Liver (tissue), 9 donors: ENCODE results near the gene SMAD5. TPM values are rescaled to one million over a fixed set of nuclear protein-coding genes. Genes with fewer than 3 reads are reported as not detected.
A peak's percentile ranks its signal among the peaks of the same experiment; 100 is the strongest.

Experiments
- DNase-seq: peaks from one replicate; pipeline ENCODE4 v3.0.0-alpha.2; 2017; ENCODE audit warnings: low spot score
- H3K27ac ChIP-seq, 2 donors: one replicate each; pipeline ENCODE4 v1.7.0; 2013; ENCODE audit warnings: inconsistent platforms in 2 of 2, low read length in 2 of 2, control low read depth in 1 of 2, low read depth in 1 of 2, mild to moderate bottlenecking in 1 of 2
- H3K27me3 ChIP-seq, 4 donors: one replicate each; pipeline versions ENCODE4 v1.6.1 to v1.7.0; 2013; ENCODE audit warnings: low read length in 3 of 4, inconsistent platforms in 1 of 4, mild to moderate bottlenecking in 1 of 4, moderate library complexity in 1 of 4; ENCODE audit not compliant: control insufficient read depth in 4 of 4, insufficient read depth in 4 of 4
- H3K36me3 ChIP-seq, 4 donors: one replicate each; pipeline versions ENCODE4 v1.6.1 to v1.7.0; 2013; ENCODE audit warnings: low read length in 3 of 4, mild to moderate bottlenecking in 3 of 4, low read depth in 1 of 4, moderate library complexity in 1 of 4; ENCODE audit not compliant: control insufficient read depth in 4 of 4, insufficient read depth in 3 of 4
- H3K4me1 ChIP-seq, 4 donors: one replicate each; pipeline versions ENCODE4 v1.6.1 to v1.7.0; 2013; ENCODE audit warnings: low read length in 3 of 4, mild to moderate bottlenecking in 3 of 4, moderate library complexity in 1 of 4; ENCODE audit not compliant: control insufficient read depth in 4 of 4, insufficient read depth in 4 of 4
- H3K4me3 ChIP-seq, 3 donors: one replicate each; pipeline versions ENCODE4 v1.6.1 to v1.7.0; 2013; ENCODE audit warnings: low read length in 3 of 3, control low read depth in 1 of 3, low read depth in 1 of 3, mild to moderate bottlenecking in 1 of 3
- H3K9ac ChIP-seq, 2 donors: one replicate each; pipeline ENCODE4 v1.7.0; 2013; ENCODE audit warnings: low read length in 2 of 2, mild to moderate bottlenecking in 2 of 2, moderate library complexity in 2 of 2, control low read depth in 1 of 2, low read depth in 1 of 2
- H3K9me3 ChIP-seq, 4 donors: one replicate each; pipeline versions ENCODE4 v1.6.1 to v1.7.0; 2013; ENCODE audit warnings: low read length in 3 of 4; ENCODE audit not compliant: control insufficient read depth in 4 of 4
- ATF3 ChIP-seq: IDR thresholded peaks from 2 replicates; pipeline ENCODE4 v1.6.1; 2016; ENCODE audit warnings: antibody characterized with exemption
- CTCF ChIP-seq: fragments of 150-350 bp; IDR thresholded peaks from 2 replicates; pipeline ENCODE4 v1.5.1; 2017; ENCODE audit warnings: improper control_type of control experiment, low read depth, low read length; ENCODE audit not compliant: missing input control
- EGR1 ChIP-seq, 2 donors: IDR thresholded peaks; 2 replicates each; pipeline ENCODE4 v1.6.1; 2016 to 2018; ENCODE audit warnings: antibody characterized with exemption in 2 of 2, low read depth in 2 of 2
- FOXA1 ChIP-seq: IDR thresholded peaks from 2 replicates; pipeline ENCODE4 v1.6.1; 2016; ENCODE audit warnings: antibody characterized with exemption
- FOXA2 ChIP-seq: IDR thresholded peaks from 2 replicates; pipeline ENCODE4 v1.6.1; 2016; ENCODE audit warnings: antibody characterized with exemption
- GABPA ChIP-seq, 2 donors: IDR thresholded peaks in 1 of 2; conservative IDR thresholded peaks in 1 of 2; 2 replicates each; pipeline ENCODE4 v1.6.1; 2016; ENCODE audit warnings: antibody characterized with exemption in 2 of 2, mild to moderate bottlenecking in 1 of 2, moderate library complexity in 1 of 2
- HNF4A ChIP-seq, 2 donors: conservative IDR thresholded peaks; 2 replicates each; pipeline ENCODE4 v1.6.1; 2016; ENCODE audit warnings: antibody characterized with exemption in 2 of 2, mild to moderate bottlenecking in 2 of 2
- HNF4G ChIP-seq: IDR thresholded peaks from 2 replicates; pipeline ENCODE4 v1.6.1; 2016; ENCODE audit warnings: antibody characterized with exemption
- JUND ChIP-seq, 2 donors: IDR thresholded peaks; 2 replicates each; pipeline ENCODE4 v1.6.1; 2016; ENCODE audit warnings: antibody characterized with exemption in 2 of 2
- MAX ChIP-seq: IDR thresholded peaks from 2 replicates; pipeline ENCODE4 v1.6.1; 2016; ENCODE audit warnings: antibody characterized with exemption
- NR2F2 ChIP-seq: IDR thresholded peaks from 2 replicates; pipeline ENCODE4 v1.6.1; 2016; ENCODE audit warnings: antibody characterized with exemption
- RAD21 ChIP-seq, 2 donors: IDR thresholded peaks; 2 replicates each; pipeline ENCODE4 v1.6.1; 2016; ENCODE audit warnings: antibody characterized with exemption in 2 of 2, mild to moderate bottlenecking in 2 of 2
- REST ChIP-seq: IDR thresholded peaks from 2 replicates; pipeline ENCODE4 v1.6.1; 2016; ENCODE audit warnings: antibody characterized with exemption, mild to moderate bottlenecking
- RXRA ChIP-seq, 2 donors: IDR thresholded peaks; 2 replicates each; pipeline ENCODE4 v1.6.1; 2017 to 2018; ENCODE audit warnings: antibody characterized with exemption in 2 of 2, mild to moderate bottlenecking in 1 of 2
- SP1 ChIP-seq: IDR thresholded peaks from 2 replicates; pipeline ENCODE4 v1.6.1; 2018; ENCODE audit warnings: antibody characterized with exemption, mild to moderate bottlenecking
- TAF1 ChIP-seq: conservative IDR thresholded peaks from 2 replicates; pipeline ENCODE4 v1.6.1; 2016; ENCODE audit warnings: antibody characterized with exemption, mild to moderate bottlenecking
- YY1 ChIP-seq: IDR thresholded peaks from 2 replicates; pipeline ENCODE4 v1.6.1; 2016; ENCODE audit warnings: antibody characterized with exemption, mild to moderate bottlenecking
- ZBTB33 ChIP-seq: IDR thresholded peaks from 2 replicates; pipeline ENCODE4 v1.6.1; 2016; ENCODE audit warnings: antibody characterized with exemption
- WGBS: extraction: QIAGEN DNeasy Blood & Tissue Kit; methylation state at CpG from one replicate; pipeline ENCODE4 v1.1.7; 2013; 5-methylcytosine and 5-hydroxymethylcytosine counted together
- polyA plus RNA-seq, 2 donors: library from polyadenylated mRNA; stranded (reverse) in 1 of 2; unstranded in 1 of 2; fragments of 200-250 nt in 1 of 2; fragments of >200 nt in 1 of 2; fragmentation: Nextera tagmentation in 1 of 2; extraction: Ambion mirVana in 1 of 2; gene quantifications; one replicate each; pipeline versions ENCODE4 v1.2.1 to v1.2.3, GENCODE V29; 2013 to 2015
- total RNA-seq, 2 donors: library from RNA; depleted of rRNA; stranded (reverse); fragments of >200 nt; gene quantifications; one replicate each; pipeline ENCODE4 v1.2.3, GENCODE V29; 2014
- donor health status: healthy.
- donor health status: healthy.
- donor health status: healthy.
- donor health status: healthy.
- donor health status: healthy.

The SMAD5 gene
- total and polyA plus RNA-seq, 4 donors: 5.9 to 42.0 (median 16.3) TPM

- Histone ChIP-seq H3K4me1 (peaks cover 3 to 6% (median 5%) of the 10 kb centered on the region in 4 donors), H3K9me3 (no peaks in the 10 kb centered on the region), H3K9ac (no peak overlapping the region), H3K36me3 (peaks cover 0 to 4% (median under 1%) of the 10 kb centered on the region in 4 donors), H3K27me3 (no peaks in the 10 kb centered on the region), H3K27ac (no peak overlapping the region), H3K4me3 (no peak overlapping the region)
- no peak for DNase-seq
- TF ChIP-seq HNF4A (conservative IDR thresholded peaks at IDR 0.05): peak in 1 of 2 donors; percentile 7
- no peak for TF ChIP-seq NR2F2
- no peak for TF ChIP-seq RAD21 (IDR thresholded peaks at IDR 0.05)
- TF ChIP-seq TAF1: no peak
- no peak for TF ChIP-seq FOXA2
- TF ChIP-seq HNF4G: no peak
- 34% methylated on average over 2 of the region's 2 CpGs for WGBS
These were observed 54.2 kb downstream of the SMAD5 start for GRCh38 chr5:136186796-136187195.

GRCh38 chr5:136188859-136189258, 56.2 kb downstream of the SMAD5 start:
- Histone ChIP-seq H3K9ac (no peak overlapping the region), H3K36me3 (peaks cover 0 to 4% (median under 1%) of the 10 kb centered on the region in 4 donors), H3K4me3 (no peak overlapping the region), H3K9me3 (no peaks in the 10 kb centered on the region), H3K27ac (no peak overlapping the region), H3K4me1 (peaks cover 13 to 21% (median 17%) of the 10 kb centered on the region in 4 donors), H3K27me3 (no peaks in the 10 kb centered on the region)
- WGBS: 96% methylated on average over 7 of the region's 7 CpGs
- DNase-seq: no peak
- no peak for TF ChIP-seq HNF4A (conservative IDR thresholded peaks at IDR 0.05)
- no peak for TF ChIP-seq ZBTB33
- no peak for TF ChIP-seq FOXA2
- TF ChIP-seq MAX: no peak
- TF ChIP-seq JUND (IDR thresholded peaks at IDR 0.05): no peak
- no peak for TF ChIP-seq RXRA (IDR thresholded peaks at IDR 0.05)
- TF ChIP-seq FOXA1: no peak
- TF ChIP-seq YY1: no peak
- no peak for TF ChIP-seq REST
- TF ChIP-seq SP1: no peak
- no peak for TF ChIP-seq EGR1 (IDR thresholded peaks at IDR 0.05; ENCODE audit: low read depth in 2 of 2)
- no peak for TF ChIP-seq RAD21 (IDR thresholded peaks at IDR 0.05)
- TF ChIP-seq CTCF: no peak
- no peak for TF ChIP-seq TAF1
- no peak for TF ChIP-seq ATF3
- no peak for TF ChIP-seq NR2F2
- TF ChIP-seq HNF4G: no peak
- no peak for TF ChIP-seq GABPA (IDR thresholded peaks at IDR 0.05 in 1 of 2, conservative IDR thresholded peaks at IDR 0.05 in 1 of 2)
